Loucy (cell line): ENCODE data around the gene KLF13.

Source experiments
- H2AFZ ChIP-seq: fragments of 200-600 bp; sonication (generic); 2 replicates; pipeline ENCODE4 v1.6.0; 2016; ENCODE audit warnings: antibody characterized with exemption, mild to moderate bottlenecking, low read length, moderate library complexity
- H3F3A ChIP-seq: fragments of 200-600 bp; 2 replicates; pipeline ENCODE4 v1.6.0; 2016; ENCODE audit warnings: antibody characterized with exemption, low read depth, mild to moderate bottlenecking
- H3K27me3 ChIP-seq: fragments of 200-600 bp; sonication (generic); 2 replicates; pipeline ENCODE4 v1.6.1; 2014; ENCODE audit warnings: low read length, mild to moderate bottlenecking; ENCODE audit not compliant: insufficient read depth, poor library complexity, severe bottlenecking
- H3K36me3 ChIP-seq: fragments of 200-600 bp; sonication (generic); 2 replicates; pipeline ENCODE4 v1.6.1; 2016; ENCODE audit warnings: low read length; ENCODE audit not compliant: insufficient read depth
- H3K4me1 ChIP-seq: fragments of 200-600 bp; sonication (generic); 2 replicates; pipeline ENCODE4 v1.5.1; 2014; ENCODE audit warnings: low read length, mild to moderate bottlenecking; ENCODE audit not compliant: insufficient read depth, poor library complexity, severe bottlenecking
- H3K4me2 ChIP-seq: fragments of 200-600 bp; sonication (generic); 2 replicates; pipeline ENCODE4 v1.6.0; 2014; ENCODE audit warnings: antibody characterized with exemption, low read length, low read depth, mild to moderate bottlenecking; ENCODE audit not compliant: poor library complexity, severe bottlenecking
- H3K4me3 ChIP-seq: fragments of 200-600 bp; sonication (generic); 2 replicates; pipeline ENCODE4 v1.5.1; 2014; ENCODE audit warnings: low read length, mild to moderate bottlenecking, mixed read lengths; ENCODE audit not compliant: poor library complexity, severe bottlenecking
- H3K79me2 ChIP-seq: fragments of 200-600 bp; sonication (generic); 2 replicates; pipeline ENCODE4 v1.6.1; 2014; ENCODE audit warnings: low read length; ENCODE audit not compliant: insufficient read depth
- H3K9ac ChIP-seq: fragments of 200-600 bp; sonication (generic); 2 replicates; pipeline ENCODE4 v1.6.0; 2014; ENCODE audit warnings: mild to moderate bottlenecking, low read depth, low read length, moderate library complexity; ENCODE audit not compliant: poor library complexity, severe bottlenecking
- H3K9me2 ChIP-seq: fragments of 200-600 bp; sonication (generic); replicated peaks from 2 replicates; pipeline ENCODE4 v1.6.1; 2016; ENCODE audit warnings: low read depth, low read length, mixed read lengths
- H3K9me3 ChIP-seq: fragments of 200-600 bp; sonication (generic); 2 replicates; pipeline ENCODE4 v1.6.1; 2014; ENCODE audit warnings: mild to moderate bottlenecking, antibody characterized with exemption, low read length, low read depth; ENCODE audit not compliant: insufficient read depth
- H4K20me1 ChIP-seq: fragments of 200-600 bp; sonication (generic); 2 replicates; pipeline ENCODE4 v1.6.0; 2014; ENCODE audit warnings: antibody characterized with exemption, low read length, mild to moderate bottlenecking; ENCODE audit not compliant: insufficient read depth, poor library complexity, severe bottlenecking
- CTCF ChIP-seq: fragments of 200-600 bp; sonication (generic); conservative IDR thresholded peaks from 2 replicates; pipeline ENCODE4 v1.5.1; 2014; ENCODE audit warnings: mild to moderate bottlenecking, antibody characterized with exemption, low read length
- EZH2phosphoT487 ChIP-seq: fragments of 200-600 bp; IDR thresholded peaks from 2 replicates; pipeline ENCODE4 v1.6.1; 2018; ENCODE audit warnings: antibody characterized with exemption, mild to moderate bottlenecking, moderate library complexity, borderline replicate concordance

Gene KLF13

GRCh38 chr15:31291048-31291578, 35.5 kb upstream of the KLF13 start:
- TF ChIP-seq CTCF (no peak), EZH2phosphoT487 (no peak)
- no peak overlapping the region for H3K4me2 ChIP-seq
- H3K4me3 ChIP-seq, result no peak overlapping the region
- H3K9ac ChIP-seq, result no peak overlapping the region
- no peaks in the 10 kb centered on the region for H3K79me2 ChIP-seq
- H3K27me3 ChIP-seq, result no peaks in the 10 kb centered on the region
- H3F3A ChIP-seq, result no peaks in the 10 kb centered on the region
- H3K4me1 ChIP-seq, result no peaks in the 10 kb centered on the region
- H3K9me2 ChIP-seq, result no peaks in the 10 kb centered on the region
- H3K36me3 ChIP-seq, result no peaks in the 10 kb centered on the region
- no peaks in the 10 kb centered on the region for H3K9me3 ChIP-seq
- no peak overlapping the region for H2AFZ ChIP-seq
- no peaks in the 10 kb centered on the region for H4K20me1 ChIP-seq

- Histone ChIP-seq H3K27me3 (no peaks in the 10 kb centered on the region), H3K9me3 (no peaks in the 10 kb centered on the region), H3K4me2 (no peak overlapping the region), H3K4me1 (no peaks in the 10 kb centered on the region), H3K9ac (no peak overlapping the region), H3F3A (no peaks in the 10 kb centered on the region), H3K36me3 (no peaks in the 10 kb centered on the region), H4K20me1 (no peaks in the 10 kb centered on the region), H3K9me2 (no peaks in the 10 kb centered on the region), H3K4me3 (no peak overlapping the region), H2AFZ (no peak overlapping the region), H3K79me2 (no peaks in the 10 kb centered on the region)
- TF ChIP-seq CTCF, result no peak
- no peak for TF ChIP-seq EZH2phosphoT487
Measured at GRCh38 chr15:31292391-31293015, 34.1 kb upstream of the KLF13 start.

- Histone ChIP-seq H3K79me2 (no peaks in the 10 kb centered on the region), H3K4me2 (no peak overlapping the region)
- TF ChIP-seq EZH2phosphoT487 (no peak), CTCF (no peak)
Measured at GRCh38 chr15:31293655-31294054, 33.0 kb upstream of the KLF13 start.

More at GRCh38 chr15:31293655-31294054, 33.0 kb upstream of the KLF13 start:
- no peak overlapping the region for H2AFZ ChIP-seq
- H3K27me3 ChIP-seq, result no peaks in the 10 kb centered on the region
- H3K9me3 ChIP-seq, result no peaks in the 10 kb centered on the region
- H4K20me1 ChIP-seq, result no peaks in the 10 kb centered on the region
- H3K4me1 ChIP-seq, result no peaks in the 10 kb centered on the region
- H3K4me3 ChIP-seq, result no peak overlapping the region
- H3K36me3 ChIP-seq, result no peaks in the 10 kb centered on the region
- H3K9ac ChIP-seq, result no peak overlapping the region
- H3F3A ChIP-seq, result no peaks in the 10 kb centered on the region
- no peaks in the 10 kb centered on the region for H3K9me2 ChIP-seq
